ENCODE measurements around the gene MRPL53. TPM values are rescaled to one million over a fixed set of nuclear protein-coding genes. Genes with fewer than 3 reads are reported as not detected.
A peak's percentile ranks its signal among the peaks of the same experiment; 100 is the strongest.

Gene MRPL53
- 54.0 and 123 TPM in 2 replicates for total RNA-seq (2014; rRNA removed; shearing (Covaris generic); ENCODE audit: low replicate concordance)

DNA sequence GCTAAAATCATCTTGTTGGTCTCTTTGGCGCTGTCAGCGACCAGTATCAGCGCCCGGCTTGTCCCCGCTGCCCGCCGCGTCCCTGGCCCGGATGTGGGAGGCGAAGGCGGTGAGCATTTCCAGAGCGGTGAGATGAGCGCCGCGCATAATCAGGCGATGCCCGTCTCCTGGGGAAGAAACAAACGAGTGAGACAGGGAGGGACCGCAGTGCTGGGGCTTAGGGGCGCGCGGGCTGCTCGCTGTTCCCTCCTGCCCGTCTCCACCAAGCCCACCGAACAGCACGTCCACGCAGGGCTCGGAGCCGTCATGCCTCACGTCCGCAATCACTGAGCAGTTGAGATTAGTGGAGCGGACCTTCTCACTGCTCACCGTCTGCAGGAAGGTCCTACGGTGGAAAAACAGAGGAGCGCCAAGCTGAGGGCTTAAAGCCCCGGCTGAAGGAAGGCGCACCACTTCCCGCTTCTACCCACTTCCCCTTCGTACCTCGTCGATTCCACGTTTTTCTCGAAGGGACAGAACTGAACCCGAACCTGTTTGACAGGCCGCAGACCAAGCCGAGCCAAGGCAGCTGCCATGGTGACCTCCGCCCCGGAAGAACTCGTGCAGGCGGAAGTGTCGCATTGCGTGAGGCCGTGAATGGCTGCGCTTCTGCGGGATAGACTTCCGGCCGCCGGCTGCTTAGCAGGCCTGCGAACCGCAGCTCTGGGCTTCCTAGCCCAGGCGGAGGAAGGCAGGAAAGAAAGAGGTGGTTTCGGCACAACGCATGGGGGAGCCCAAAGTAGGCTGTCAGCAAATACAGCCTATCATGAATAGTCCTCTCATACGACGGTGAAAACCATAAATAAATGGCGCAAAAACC, at the start of gene MRPL53:
MRPL53 (minus strand) TSS at position 595 of the 859 bp plus-strand sequence; CDS start at position 575, 20 bp downstream.
- peak; percentile 88 for DNase-seq (ENCODE audit: low read depth)
- in situ Hi-C loops (cut with HindIII; ENCODE audit: low pct_unique_long_range_greater_than_20kb, low sequenced_read_pairs) = no loop called here

DNA sequence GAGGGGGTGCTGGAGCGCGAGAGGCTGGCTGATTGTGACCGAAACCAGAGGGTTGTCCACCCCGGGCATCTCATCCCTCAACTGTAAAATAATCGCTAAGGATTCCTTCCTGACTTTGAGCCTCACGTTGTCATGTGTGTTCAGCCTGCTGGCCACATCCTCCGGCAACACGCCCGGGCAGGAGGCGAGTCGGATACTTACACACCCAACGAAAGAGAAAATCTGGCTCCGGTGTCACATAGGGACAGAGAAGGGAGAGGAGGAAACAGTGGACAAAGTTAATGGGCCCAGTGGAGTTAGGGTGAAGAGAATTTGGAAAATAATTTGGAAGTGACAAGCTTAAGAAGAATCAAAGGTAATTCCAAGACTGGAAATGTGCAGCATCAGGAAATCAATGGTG, 44.2 kb upstream of the MRPL53 start:
- DNase-seq (ENCODE audit: low read depth) = no peak
- in situ Hi-C loops (cut with HindIII; ENCODE audit: low pct_unique_long_range_greater_than_20kb, low sequenced_read_pairs) = no loop called here

DNA sequence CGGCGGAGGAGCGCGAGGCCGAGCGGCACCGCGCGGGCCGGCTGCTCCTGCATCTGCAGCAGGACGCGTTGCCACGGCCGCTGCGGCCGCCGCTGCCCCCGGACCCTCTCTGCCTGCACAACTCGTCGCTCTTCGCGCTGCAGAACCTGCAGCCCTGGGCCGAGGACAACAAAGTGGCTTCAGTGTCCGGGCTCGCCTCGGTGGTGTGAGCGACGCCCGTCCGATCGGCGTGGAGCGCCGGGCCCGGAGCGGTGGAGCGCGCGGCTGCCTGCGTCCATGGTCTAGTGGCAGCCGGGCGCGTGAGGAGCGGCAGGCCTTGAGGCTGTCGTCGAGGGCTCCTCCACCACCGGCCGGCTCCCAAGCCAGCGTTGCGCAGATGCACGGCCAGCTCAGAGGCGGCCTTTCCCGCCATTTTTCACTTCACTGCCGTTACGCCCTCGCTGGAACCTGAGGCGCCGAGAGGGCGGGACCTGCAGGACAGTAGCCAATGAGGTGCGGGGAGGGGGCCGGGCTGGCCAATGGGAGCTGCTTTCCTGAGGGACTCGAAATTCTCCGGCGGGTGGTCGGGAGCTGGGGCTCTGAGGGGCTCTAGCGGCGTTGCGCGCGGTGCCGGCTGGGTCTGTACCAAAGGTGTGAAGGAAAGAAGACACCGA, 43.6 kb upstream of the MRPL53 start:
- DNase-seq (ENCODE audit: low read depth) = no peak
- in situ Hi-C loops (cut with HindIII; ENCODE audit: low pct_unique_long_range_greater_than_20kb, low sequenced_read_pairs) = no loop called here

DNA sequence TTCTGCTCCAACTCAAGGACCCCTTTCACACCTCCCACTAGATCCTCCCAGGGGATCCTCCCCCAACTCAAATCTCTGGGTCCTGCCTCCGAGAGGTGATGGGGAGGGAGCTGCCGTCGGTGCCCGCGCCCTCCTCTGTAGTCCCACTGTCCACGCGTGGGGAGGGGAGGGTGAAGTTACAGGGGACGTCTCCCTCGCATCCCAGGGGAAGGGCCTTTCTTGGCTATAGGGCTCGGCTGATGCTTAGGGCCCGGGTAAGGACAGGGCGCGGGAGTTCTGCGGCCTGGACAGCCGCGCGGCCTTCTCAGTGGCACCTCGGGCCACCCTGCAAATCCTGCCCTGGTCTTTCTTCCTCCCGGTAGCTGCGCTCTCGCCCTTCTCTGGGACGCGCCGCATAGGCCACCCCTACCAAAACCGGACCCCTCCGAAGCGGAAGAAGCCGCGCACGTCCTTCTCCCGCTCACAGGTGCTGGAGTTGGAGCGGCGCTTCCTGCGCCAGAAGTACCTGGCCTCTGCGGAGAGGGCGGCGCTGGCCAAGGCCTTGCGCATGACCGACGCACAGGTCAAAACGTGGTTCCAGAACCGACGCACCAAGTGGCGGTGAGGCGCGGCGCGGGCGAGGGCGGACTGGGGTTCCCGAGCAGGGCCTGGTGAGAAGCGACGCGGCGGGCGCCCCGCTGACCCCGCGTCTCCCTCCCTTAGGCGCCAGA, 42.9 kb upstream of the MRPL53 start:
- in situ Hi-C loops (cut with HindIII; ENCODE audit: low pct_unique_long_range_greater_than_20kb, low sequenced_read_pairs) = no loop called here
- DNase-seq (ENCODE audit: low read depth) = no peak

DNA sequence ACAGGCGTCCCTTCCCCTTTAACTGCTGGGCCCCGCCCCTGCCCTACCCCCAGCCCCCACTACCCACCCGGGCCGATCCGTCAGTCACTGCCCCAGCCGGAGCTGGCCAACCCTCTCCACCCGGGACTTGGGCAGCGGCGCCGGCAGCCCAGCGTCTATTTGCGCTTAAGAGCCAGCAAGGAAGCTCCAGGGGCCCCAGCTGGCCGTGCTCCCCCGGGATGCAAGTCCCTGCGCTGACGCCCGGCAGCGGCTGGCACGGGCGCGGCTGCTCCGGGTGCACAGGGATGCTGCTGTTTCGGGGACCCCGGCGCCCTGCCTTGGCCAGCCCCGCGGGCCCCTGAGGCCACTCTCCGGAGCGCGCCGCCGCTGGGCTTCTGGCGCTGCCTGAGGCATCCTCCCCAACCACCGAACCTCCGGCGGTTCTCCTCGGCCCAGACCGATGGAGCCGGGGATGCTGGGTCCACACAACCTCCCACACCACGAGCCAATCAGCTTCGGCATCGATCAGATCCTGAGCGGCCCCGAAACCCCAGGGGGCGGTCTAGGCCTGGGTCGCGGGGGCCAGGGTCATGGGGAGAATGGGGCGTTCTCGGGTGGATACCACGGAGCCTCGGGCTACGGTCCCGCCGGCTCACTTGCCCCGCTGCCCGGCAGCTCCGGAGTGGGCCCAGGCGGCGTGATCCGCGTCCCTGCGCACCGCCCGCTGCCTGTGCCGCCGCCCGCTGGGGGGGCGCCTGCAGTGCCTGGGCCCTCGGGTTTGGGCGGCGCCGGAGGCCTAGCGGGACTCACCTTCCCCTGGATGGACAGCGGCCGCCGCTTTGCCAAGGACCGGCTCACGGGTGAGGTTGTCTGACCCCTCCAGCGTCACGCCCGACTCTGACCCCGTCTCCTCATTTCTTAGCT, 42.1 kb upstream of the MRPL53 start, which contains the start of gene TLX2:
TLX2 (plus strand) TSS at position 83 of the 903 bp plus-strand sequence; CDS start at position 440, 357 bp downstream.
- in situ Hi-C loops (cut with HindIII; ENCODE audit: low pct_unique_long_range_greater_than_20kb, low sequenced_read_pairs) = no loop called here
- DNase-seq (ENCODE audit: low read depth) = no peak

DNA sequence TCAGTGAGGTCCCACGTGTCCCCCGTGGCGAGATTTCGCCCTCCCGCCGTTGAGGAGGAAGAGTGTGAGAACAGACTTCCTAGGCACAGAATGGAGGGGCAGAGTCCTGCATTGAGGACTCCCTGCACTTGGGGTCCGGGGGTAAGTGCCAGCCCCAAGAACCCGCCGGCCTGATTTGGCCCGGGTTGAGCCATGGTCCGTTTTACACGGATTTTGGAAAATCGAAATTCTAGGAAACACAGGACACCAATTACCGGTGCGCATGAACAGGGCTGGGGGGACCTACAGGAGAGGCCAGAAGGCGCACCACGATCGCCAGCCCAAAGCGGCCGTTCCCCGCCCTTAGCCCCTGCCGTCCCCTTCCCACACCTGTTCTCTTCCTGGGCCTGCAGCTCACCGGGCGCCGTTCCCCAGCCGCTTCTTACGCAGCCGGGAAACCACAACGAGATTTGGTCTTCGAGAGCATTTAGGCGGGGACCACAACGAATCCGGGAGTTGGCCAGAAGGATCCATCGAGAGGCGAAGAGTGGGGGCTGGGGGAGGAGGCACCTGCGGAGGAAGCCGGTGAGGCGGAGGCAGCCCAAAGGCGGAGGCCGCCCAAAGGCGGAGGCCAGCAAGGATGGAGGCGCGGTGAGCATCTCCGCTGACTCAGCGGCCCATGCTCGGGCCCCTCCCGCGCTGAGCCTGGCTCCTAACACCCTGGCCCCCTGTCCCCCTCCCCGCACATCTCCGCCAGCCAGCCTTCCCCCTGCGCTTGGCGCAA, 41.3 kb upstream of the MRPL53 start:
- no peak for DNase-seq (ENCODE audit: low read depth)
- in situ Hi-C loops (cut with HindIII; ENCODE audit: low pct_unique_long_range_greater_than_20kb, low sequenced_read_pairs) = no loop called here

DNA sequence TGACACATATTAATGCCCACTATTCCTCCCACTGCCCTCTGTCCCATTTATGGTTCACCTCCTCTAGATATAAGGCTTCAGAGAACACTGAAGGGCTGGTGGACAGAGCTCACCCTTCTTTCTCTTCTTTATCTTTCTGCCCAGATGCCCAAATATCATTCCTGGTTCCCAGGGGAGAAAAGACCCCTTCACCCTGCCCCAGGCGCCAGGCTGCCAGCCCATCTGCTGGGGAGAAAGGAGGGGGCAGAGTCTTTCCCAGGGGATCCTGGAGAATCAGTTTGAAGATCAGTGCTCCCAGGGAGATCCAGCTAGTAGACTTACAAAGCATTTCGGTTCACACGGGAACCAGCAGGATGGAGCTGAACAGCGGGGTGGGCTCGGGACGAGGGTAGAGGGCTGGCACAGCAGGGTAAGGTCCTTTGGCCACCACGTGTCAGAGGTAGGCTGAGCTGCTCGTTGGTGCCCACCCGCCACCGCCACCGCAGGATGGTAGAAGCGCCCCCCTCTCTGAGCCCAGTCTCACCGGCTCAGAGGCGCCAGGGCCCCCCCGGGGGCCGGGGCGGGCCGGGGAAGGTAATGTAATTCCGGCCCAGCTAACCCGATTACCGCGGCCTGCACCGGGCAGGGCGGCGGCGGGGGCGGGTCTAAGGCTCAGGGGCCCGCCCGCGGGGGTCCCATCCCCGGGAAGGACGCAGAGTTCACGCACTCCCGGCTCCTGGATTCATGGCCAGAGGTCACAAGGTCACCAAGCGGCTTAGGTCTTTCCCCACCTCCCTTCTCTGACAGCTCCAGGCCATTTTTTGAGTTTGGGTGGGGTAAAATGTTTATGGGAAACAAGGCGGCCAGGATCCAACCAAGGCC, 40.5 kb upstream of the MRPL53 start:
- DNase-seq (ENCODE audit: low read depth) = no peak
- in situ Hi-C loops (cut with HindIII; ENCODE audit: low pct_unique_long_range_greater_than_20kb, low sequenced_read_pairs) = no loop called here

DNA sequence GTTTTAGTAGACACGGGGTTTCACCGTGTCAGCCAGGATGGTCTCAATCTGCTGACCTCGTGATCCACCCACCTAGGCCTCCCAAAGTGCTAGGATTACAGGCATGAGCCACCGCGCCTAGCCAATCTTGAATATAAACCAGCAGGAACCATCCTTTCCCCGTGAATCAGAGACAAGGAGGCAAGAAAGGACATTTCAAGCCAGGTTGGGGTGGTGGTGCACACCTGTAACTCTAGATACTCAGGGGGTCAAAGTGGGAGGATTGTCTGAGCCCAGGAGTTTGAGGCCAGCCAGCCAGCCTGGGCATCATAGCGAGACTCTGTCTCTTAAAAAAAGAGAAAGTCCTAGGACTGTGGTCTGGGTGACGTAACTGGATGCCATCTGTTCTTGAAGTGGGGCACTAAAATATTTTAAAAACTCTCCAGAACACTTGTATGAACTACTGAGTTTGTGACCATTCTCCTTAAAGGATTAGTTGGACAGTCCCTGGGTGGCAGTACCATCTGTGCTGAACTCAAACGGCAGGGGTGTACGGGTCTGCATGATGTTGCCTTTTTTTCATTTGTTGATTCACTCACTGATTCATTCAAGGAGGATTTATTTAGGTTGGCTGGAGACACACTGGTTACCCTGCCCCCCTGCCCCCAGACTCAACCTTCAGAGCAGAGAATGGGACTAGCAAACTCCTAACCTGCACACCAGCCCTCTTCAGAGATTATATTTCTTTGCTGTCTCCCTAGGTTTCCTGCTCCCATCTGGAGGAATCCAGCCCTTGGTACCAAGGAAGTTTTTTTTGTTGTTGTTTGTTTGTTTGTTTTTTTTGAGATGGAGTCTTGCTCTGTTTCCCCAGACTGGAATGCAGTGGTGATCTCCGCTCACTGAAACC, 38.9 kb upstream of the MRPL53 start:
- in situ Hi-C loops (cut with HindIII; ENCODE audit: low pct_unique_long_range_greater_than_20kb, low sequenced_read_pairs) = no loop called here
- DNase-seq (ENCODE audit: low read depth) = no peak

DNA sequence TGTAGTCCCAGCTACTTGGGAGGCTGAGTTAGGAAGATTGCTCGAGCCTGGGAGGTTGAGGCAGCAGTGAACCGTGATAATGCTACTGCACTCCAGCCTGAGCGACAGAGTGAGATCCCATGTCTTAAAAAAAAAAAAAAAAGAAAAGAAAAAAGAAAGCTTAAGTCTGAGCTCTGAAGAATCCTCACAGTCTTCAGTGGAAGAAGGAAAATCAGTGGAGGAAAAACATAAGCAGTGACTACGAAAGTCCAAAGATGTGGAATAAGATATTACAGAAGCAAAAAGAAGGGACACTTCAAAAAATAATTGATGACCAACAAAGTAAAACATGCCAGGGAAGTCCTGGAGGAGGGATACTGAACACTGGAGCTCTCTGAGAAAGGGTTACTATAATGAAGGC, 37.8 kb upstream of the MRPL53 start:
- no peak for DNase-seq (ENCODE audit: low read depth)
- in situ Hi-C loops (cut with HindIII; ENCODE audit: low pct_unique_long_range_greater_than_20kb, low sequenced_read_pairs) = no loop called here

DNA sequence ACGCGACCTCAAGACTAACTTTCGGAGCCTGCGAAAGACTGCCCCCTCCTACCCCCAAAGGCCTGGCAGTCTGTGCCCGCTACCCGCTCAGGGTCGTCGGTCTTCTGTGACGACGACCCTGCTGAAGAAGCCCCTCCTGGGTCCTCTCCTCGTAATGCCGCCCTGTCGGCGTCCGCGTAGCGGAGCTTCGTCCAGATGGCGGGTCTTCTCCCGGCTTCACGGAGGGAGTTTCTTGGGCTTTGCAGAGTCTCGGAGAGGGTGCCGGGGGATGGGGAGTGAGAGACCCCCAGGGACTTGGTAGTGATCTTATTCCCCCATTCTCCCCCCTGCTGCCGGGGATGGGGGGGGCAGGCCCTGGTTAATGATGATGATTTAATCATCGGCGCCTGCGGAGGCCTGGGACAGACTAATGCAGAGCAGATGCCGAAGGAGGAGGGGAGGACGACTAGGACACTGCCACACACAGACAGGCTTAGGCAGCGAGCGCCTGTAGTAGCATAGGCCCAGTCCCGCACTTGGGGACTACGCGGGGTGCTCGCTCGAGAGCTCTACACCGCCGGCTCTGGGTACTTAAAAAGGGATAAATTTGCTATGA, 35.5 kb upstream of the MRPL53 start:
- in situ Hi-C loops (cut with HindIII; ENCODE audit: low pct_unique_long_range_greater_than_20kb, low sequenced_read_pairs) = no loop called here
- DNase-seq (ENCODE audit: low read depth) = peak; percentile 54

DNA sequence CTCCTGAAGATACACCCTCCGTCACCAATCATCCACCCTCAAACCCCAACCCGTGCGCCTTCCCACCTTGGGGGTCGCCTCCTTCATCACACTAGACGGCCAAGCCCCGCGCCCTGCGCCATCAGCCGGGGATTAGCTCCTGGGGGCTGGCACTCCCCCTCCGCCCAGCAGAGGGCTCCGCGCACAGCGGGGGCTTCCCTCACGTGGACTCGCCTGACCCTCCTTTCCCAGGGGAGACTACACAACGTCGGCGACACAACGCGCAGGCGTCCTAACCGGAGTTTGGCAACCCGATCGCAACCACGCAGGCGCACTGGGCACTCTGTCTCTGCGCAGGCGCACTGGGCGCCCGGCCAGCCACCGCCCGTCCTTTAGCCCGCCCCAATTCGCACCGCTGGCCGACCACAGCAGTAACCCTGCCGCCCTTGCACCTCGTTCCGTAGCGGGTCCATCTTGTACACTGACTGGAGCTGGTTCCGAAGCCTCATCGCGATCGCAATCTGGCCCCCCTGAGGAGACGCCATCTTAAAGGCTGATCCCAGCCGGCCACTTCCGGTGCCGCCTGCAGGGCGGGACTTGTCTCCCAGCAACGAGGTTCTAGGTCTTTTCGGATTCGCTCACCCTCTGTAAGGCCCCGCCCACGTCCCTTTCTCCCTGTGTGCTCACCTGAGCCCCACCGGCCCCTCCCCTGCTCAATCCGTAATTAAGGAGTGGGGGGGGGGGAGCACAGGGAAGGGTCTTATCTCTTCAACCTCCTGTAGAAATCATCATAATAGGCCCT, 34.9 kb upstream of the MRPL53 start, which contains the start of gene PCGF1:
PCGF1 (minus strand) TSS at position 551 of the 781 bp plus-strand sequence; CDS start at position 524, 27 bp downstream.
- in situ Hi-C loops (cut with HindIII; ENCODE audit: low pct_unique_long_range_greater_than_20kb, low sequenced_read_pairs) = no loop called here
- DNase-seq (ENCODE audit: low read depth) = peak; percentile 96

DNA sequence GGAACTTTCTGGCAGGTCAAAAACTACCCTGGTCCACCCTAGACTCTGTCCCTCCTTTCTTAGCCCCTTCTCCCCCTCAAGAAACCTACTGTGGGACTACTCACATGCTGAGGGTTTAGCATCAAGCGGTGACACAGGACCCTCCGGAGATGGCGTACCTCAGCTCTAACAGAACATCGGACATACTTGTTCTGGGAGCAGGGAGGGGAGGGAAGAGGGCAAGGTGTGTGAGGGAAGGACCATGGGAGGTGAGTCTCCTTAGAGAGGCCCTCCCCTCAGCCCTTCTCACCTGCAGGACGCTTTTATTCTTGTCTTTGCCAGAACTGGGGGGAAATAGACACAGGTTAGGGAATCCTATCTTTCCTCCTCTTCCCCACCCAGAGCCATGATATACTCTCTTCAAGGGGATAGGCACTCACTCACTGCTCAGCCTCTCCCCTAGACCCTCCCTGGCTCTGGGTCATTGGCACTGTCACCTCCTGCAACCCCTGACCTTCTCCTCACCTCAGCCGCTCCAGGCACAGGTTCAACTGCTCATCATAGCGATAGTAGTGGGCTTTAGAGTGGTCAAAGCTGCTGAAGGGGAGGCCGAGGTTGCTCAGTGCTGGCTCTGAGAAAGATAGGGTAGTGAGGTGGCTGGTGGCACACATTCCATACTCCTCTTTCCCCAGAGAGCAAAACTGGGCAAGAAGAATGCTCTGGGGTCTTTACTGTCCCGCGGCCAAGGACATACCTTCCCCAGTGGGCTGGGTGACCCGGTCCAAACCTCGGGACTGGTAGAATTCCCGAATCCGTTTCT, 33.2 kb upstream of the MRPL53 start:
- in situ Hi-C loops (cut with HindIII; ENCODE audit: low pct_unique_long_range_greater_than_20kb, low sequenced_read_pairs) = no loop called here

DNA sequence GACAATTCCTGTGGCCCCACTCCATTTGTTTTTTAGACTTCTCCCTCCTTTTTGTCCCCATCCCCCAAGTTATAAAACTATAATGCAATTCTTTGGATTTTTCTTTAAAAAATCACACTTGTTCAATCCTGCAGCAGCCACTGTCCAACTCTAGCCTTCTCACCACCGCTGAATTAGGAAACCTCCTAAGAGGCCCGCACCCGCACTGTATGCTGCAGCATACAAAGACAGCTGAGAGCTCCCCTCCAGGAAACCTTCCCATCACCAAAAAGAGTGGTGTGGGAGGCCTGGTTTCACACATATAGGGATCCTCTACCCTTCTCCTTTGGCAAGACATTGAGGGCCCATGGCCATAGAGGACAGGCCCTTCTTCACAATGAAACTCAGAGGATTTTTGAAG, 32.1 kb upstream of the MRPL53 start:
- in situ Hi-C loops (cut with HindIII; ENCODE audit: low pct_unique_long_range_greater_than_20kb, low sequenced_read_pairs) = no loop called here

More for the DNA sequence above, 33.2 kb upstream of the MRPL53 start:
- DNase-seq (ENCODE audit: low read depth) = no peak

More for the DNA sequence above, 32.1 kb upstream of the MRPL53 start:
- DNase-seq (ENCODE audit: low read depth) = no peak

Data from Caki2 (cell line).